Fibroblast of lung (primary cell): ENCODE results near the gene MOSMO. TPM values are rescaled to one million over a fixed set of nuclear protein-coding genes. Genes with fewer than 3 reads are reported as not detected.
A peak's percentile ranks its signal among the peaks of the same experiment; 100 is the strongest.
"Not testable (repeated sequence)": the region's sequence is repeated elsewhere in the genome, so short reads cannot be mapped to it uniquely, and the experiment has no call there.

Experiments used
- DNase-seq, 2 donors: peaks; one replicate each; pipeline versions ENCODE4 v3.0.0 to v3.0.0-alpha.2; 2010; ENCODE audit warnings: low read depth in 2 of 2
- H2AFZ ChIP-seq: 2 replicates; pipeline ENCODE4 v1.5.1; 2012; ENCODE audit warnings: low read length, control low read depth, inconsistent platforms
- H3K27ac ChIP-seq: 2 replicates; pipeline ENCODE4 v1.5.1; 2011; ENCODE audit warnings: low read length, control low read depth; ENCODE audit not compliant: insufficient read depth
- H3K27me3 ChIP-seq: 2 replicates; pipeline ENCODE4 v1.5.1; 2011; ENCODE audit warnings: mild to moderate bottlenecking, low read length; ENCODE audit not compliant: control insufficient read depth, insufficient read depth
- H3K36me3 ChIP-seq: 2 replicates; pipeline ENCODE4 v1.5.1; 2011; ENCODE audit warnings: low read length; ENCODE audit not compliant: control insufficient read depth, insufficient read depth
- H3K4me1 ChIP-seq: 2 replicates; pipeline ENCODE4 v1.5.1; 2011; ENCODE audit warnings: low read length; ENCODE audit not compliant: control insufficient read depth, insufficient read depth; ENCODE audit errors: extremely low read depth
- H3K4me2 ChIP-seq: 2 replicates; pipeline ENCODE4 v1.5.1; 2011; ENCODE audit warnings: low read length, control low read depth; ENCODE audit not compliant: insufficient read depth; ENCODE audit errors: extremely low read depth
- H3K4me3 ChIP-seq, 4 experiments: fragments of 200-600 bp in 1 of 4; sonication (generic) in 1 of 4; replicated peaks in 1 of 4; 2 replicates each; pipeline ENCODE4 v1.5.1; 2011 to 2016; ENCODE audit warnings: low read length in 4 of 4, low read depth in 3 of 4, mild to moderate bottlenecking in 3 of 4, control low read depth in 2 of 4, inconsistent platforms in 1 of 4, mixed read lengths in 1 of 4; ENCODE audit not compliant: insufficient read depth in 1 of 4; ENCODE audit errors: control extremely low read depth in 1 of 4
- H3K79me2 ChIP-seq: 2 replicates; pipeline ENCODE4 v1.5.1; 2012; ENCODE audit warnings: mild to moderate bottlenecking, low read length, inconsistent platforms; ENCODE audit not compliant: control insufficient read depth, insufficient read depth
- H3K9ac ChIP-seq: 2 replicates; pipeline ENCODE4 v1.5.1; 2011; ENCODE audit warnings: mild to moderate bottlenecking, low read length, control low read depth; ENCODE audit not compliant: insufficient read depth
- H3K9me3 ChIP-seq: 2 replicates; pipeline ENCODE4 v1.5.1; 2012; ENCODE audit warnings: low read depth, low read length; ENCODE audit not compliant: control insufficient read depth, insufficient read depth
- H4K20me1 ChIP-seq: 2 replicates; pipeline ENCODE4 v1.5.1; 2011; ENCODE audit warnings: low read length; ENCODE audit not compliant: control insufficient read depth, insufficient read depth; ENCODE audit errors: extremely low read depth
- CTCF ChIP-seq, 2 donors: IDR thresholded peaks in 1 of 2; conservative IDR thresholded peaks in 1 of 2; 1 replicate in 1 of 2; 2 replicates in 1 of 2; pipeline ENCODE4 v1.5.1; 2011 to 2012; ENCODE audit warnings: low read length in 2 of 2, control low read depth in 1 of 2, inconsistent platforms in 1 of 2, low read depth in 1 of 2, mild to moderate bottlenecking in 1 of 2
- EZH2 ChIP-seq: IDR thresholded peaks from 2 replicates; pipeline ENCODE4 v1.5.1; 2012; ENCODE audit warnings: low read length, control low read depth, mild to moderate bottlenecking; ENCODE audit errors: missing control alignments
- polyA plus RNA-seq, 2 donors: library from polyadenylated mRNA; depleted of rRNA in 1 of 2; stranded (reverse) in 1 of 2; unstranded in 1 of 2; fragments of >200 nt; gene quantifications; 2 replicates each; pipeline ENCODE4 v1.2.1, GENCODE V29; 2011 to 2012; ENCODE audit warnings: missing spikeins in 1 of 2
- total RNA-seq: library from RNA; depleted of rRNA; stranded (reverse); fragments of >200 nt; gene quantifications from 2 replicates; pipeline ENCODE4 v1.2.1, GENCODE V29; 2014

The MOSMO gene
- total and polyA plus RNA-seq, 2 donors (not counting 1 experiment from before 2014, with no cell fraction given), result 13.7 to 14.0 TPM

DNA sequence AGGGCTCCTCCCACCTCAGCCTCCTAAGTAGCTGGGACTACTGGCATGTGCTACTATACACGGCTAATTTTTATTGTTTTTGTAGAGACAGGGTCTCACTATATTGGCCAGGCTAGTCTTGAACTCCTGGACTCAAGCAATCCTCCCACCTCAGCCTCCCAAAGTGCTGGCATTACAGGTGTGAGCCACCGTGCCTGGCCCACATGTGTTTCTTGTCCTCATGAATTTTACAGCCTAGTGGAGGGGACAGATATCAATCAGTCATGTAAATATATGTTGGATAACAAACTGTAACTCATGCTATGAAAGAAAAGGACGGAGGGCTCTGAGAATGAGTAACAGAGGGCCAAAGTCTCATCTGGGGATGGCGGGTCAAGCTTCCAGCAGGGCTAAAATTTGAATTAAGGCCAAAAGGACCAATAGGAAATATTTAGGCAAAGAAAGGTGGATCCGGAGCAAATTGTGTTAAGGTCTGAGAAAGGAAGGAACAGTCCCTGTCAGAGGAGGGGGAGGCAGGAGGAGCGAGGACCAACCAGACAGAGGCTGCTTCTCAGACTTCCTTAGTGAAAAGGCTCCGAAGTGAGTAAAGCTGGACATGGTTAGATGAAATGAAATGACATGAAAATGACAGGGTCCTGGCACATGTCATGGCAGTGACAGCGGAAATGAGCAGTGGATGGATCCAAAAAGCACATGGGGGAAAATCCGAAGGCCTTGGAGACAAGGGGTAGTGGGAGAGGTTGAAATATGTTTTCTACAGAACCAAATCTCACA lies 10.8 kb upstream of the MOSMO start:
- no peak overlapping the region for H3K9ac ChIP-seq
- H3K27ac ChIP-seq, result no peak overlapping the region
- no peak overlapping the region for H2AFZ ChIP-seq
- H3K4me3 ChIP-seq, result no peak overlapping the region
- DNase-seq, result no peak
- H3K4me1 ChIP-seq, result peaks cover 5% of the 10 kb centered on the region
- no peaks in the 10 kb centered on the region for H3K36me3 ChIP-seq
- no peak overlapping the region for H3K4me2 ChIP-seq
- no peaks in the 10 kb centered on the region for H3K9me3 ChIP-seq
- no peaks in the 10 kb centered on the region for H3K79me2 ChIP-seq
- no peaks in the 10 kb centered on the region for H3K27me3 ChIP-seq
- no peaks in the 10 kb centered on the region for H4K20me1 ChIP-seq
- TF ChIP-seq CTCF (conservative IDR thresholded peaks at IDR 0.05 in 1 of 2, IDR thresholded peaks at IDR 0.05 in 1 of 2; ENCODE audit: low read depth in 1 of 2, low read length in 2 of 2) (no peak), EZH2 (no peak)

GRCh38 chr16:21997697-21998480 lies 10.0 kb upstream of the MOSMO start:
- Histone ChIP-seq H2AFZ (no peak overlapping the region), H3K36me3 (no peaks in the 10 kb centered on the region), H3K27me3 (no peaks in the 10 kb centered on the region), H4K20me1 (no peaks in the 10 kb centered on the region), H3K79me2 (no peaks in the 10 kb centered on the region), H3K27ac (no peak overlapping the region), H3K9me3 (no peaks in the 10 kb centered on the region), H3K4me1 (peaks cover 5% of the 10 kb centered on the region), H3K4me2 (no peak overlapping the region), H3K9ac (no peak overlapping the region), H3K4me3 (no peak overlapping the region)
- DNase-seq, result no peak
- no peak for TF ChIP-seq EZH2
- no peak for TF ChIP-seq CTCF (conservative IDR thresholded peaks at IDR 0.05 in 1 of 2, IDR thresholded peaks at IDR 0.05 in 1 of 2; ENCODE audit: low read depth in 1 of 2, low read length in 2 of 2)

GRCh38 chr16:22001591-22001990 lies 6.3 kb upstream of the MOSMO start:
- Histone ChIP-seq H3K4me2 (peak overlapping the region; percentile 55), H3K9ac (no peak overlapping the region), H3K79me2 (no peaks in the 10 kb centered on the region), H3K27me3 (no peaks in the 10 kb centered on the region), H4K20me1 (no peaks in the 10 kb centered on the region), H3K9me3 (no peaks in the 10 kb centered on the region), H3K4me1 (peaks cover 5% of the 10 kb centered on the region), H2AFZ (no peak overlapping the region), H3K4me3 (no peak overlapping the region), H3K27ac (no peak overlapping the region), H3K36me3 (no peaks in the 10 kb centered on the region)
- peak; percentile 30 to 56 for DNase-seq
- TF ChIP-seq CTCF (conservative IDR thresholded peaks at IDR 0.05 in 1 of 2, IDR thresholded peaks at IDR 0.05 in 1 of 2; ENCODE audit: low read depth in 1 of 2, low read length in 2 of 2), result no peak
- no peak for TF ChIP-seq EZH2

- H3K4me1 ChIP-seq, H2AFZ ChIP-seq, H3K9me3 ChIP-seq, DNase-seq, H3K4me2 ChIP-seq, H3K27ac ChIP-seq, H3K79me2 ChIP-seq, H3K36me3 ChIP-seq, H3K9ac ChIP-seq, H3K4me3 ChIP-seq, H4K20me1 ChIP-seq, H3K27me3 ChIP-seq: not testable (repeated sequence)
Observed at GRCh38 chr16:22002047-22002446, 5.9 kb upstream of the MOSMO start.
